ENCODE data around the gene CLPTM1. TPM values are rescaled to one million over a fixed set of nuclear protein-coding genes. Genes with fewer than 3 reads are reported as not detected.

Gene CLPTM1
- total RNA-seq, 4 donors from 2014 or later, result 95.7 to 156 (median 125) TPM

- no peak overlapping the region for H3K4me3 ChIP-seq
Observed at GRCh38 chr19:45021971-45022370, 66.8 kb downstream of the CLPTM1 start.

GRCh38 chr19:45023048-45023447 lies 67.9 kb downstream of the CLPTM1 start:
- Histone ChIP-seq H3K4me3 (no peak overlapping the region), H3K27me3 (no peaks in the 10 kb centered on the region), H3K36me3 (peaks cover 0 to 44% (median 0%) of the 10 kb centered on the region in 3 donors), H3K9me3 (no peaks in the 10 kb centered on the region), H3K4me1 (no peaks in the 10 kb centered on the region), H3K27ac (no peak overlapping the region)
- no peak for TF ChIP-seq POLR2A (IDR thresholded peaks at IDR 0.05)
- no peak for TF ChIP-seq CTCF (IDR thresholded peaks at IDR 0.05)
- DNase-seq, result no peak

More at GRCh38 chr19:45021971-45022370, 66.8 kb downstream of the CLPTM1 start:
- Histone ChIP-seq H3K27ac (no peak overlapping the region), H3K36me3 (peaks cover 0 to 34% (median 0%) of the 10 kb centered on the region in 3 donors), H3K9me3 (no peaks in the 10 kb centered on the region), H3K27me3 (no peaks in the 10 kb centered on the region), H3K4me1 (no peaks in the 10 kb centered on the region)
- TF ChIP-seq POLR2A (IDR thresholded peaks at IDR 0.05) (no peak), CTCF (IDR thresholded peaks at IDR 0.05) (no peak)
- DNase-seq, result no peak

GRCh38 chr19:45025264-45025663 lies 70.1 kb downstream of the CLPTM1 start:
- H3K36me3 ChIP-seq, result peaks cover 0 to 52% (median 0%) of the 10 kb centered on the region in 3 donors
- no peak overlapping the region for H3K4me3 ChIP-seq
- H3K4me1 ChIP-seq, result no peaks in the 10 kb centered on the region
- no peak overlapping the region for H3K27ac ChIP-seq
- no peak for DNase-seq
- H3K9me3 ChIP-seq, result no peaks in the 10 kb centered on the region
- TF ChIP-seq POLR2A (IDR thresholded peaks at IDR 0.05) (no peak), CTCF (IDR thresholded peaks at IDR 0.05) (no peak)
- no peaks in the 10 kb centered on the region for H3K27me3 ChIP-seq

GRCh38 chr19:45027371-45027770 lies 72.2 kb downstream of the CLPTM1 start:
- H3K4me3 ChIP-seq, result no peak overlapping the region
- no peak for DNase-seq

GRCh38 chr19:45030825-45031224 lies 75.6 kb downstream of the CLPTM1 start:
- Histone ChIP-seq H3K27ac (no peak overlapping the region), H3K9me3 (no peaks in the 10 kb centered on the region), H3K27me3 (no peaks in the 10 kb centered on the region), H3K36me3 (peaks cover 0 to 90% (median 0%) of the 10 kb centered on the region in 3 donors), H3K4me1 (no peaks in the 10 kb centered on the region), H3K4me3 (no peak overlapping the region)
- no peak for TF ChIP-seq POLR2A (IDR thresholded peaks at IDR 0.05)
- DNase-seq, result no peak

More at GRCh38 chr19:45027371-45027770, 72.2 kb downstream of the CLPTM1 start:
- H3K27me3 ChIP-seq, result no peaks in the 10 kb centered on the region
- peaks cover 0 to 67% (median 0%) of the 10 kb centered on the region in 3 donors for H3K36me3 ChIP-seq
- no peaks in the 10 kb centered on the region for H3K4me1 ChIP-seq
- no peak for TF ChIP-seq POLR2A (IDR thresholded peaks at IDR 0.05)
- TF ChIP-seq CTCF (IDR thresholded peaks at IDR 0.05), result no peak
- no peaks in the 10 kb centered on the region for H3K9me3 ChIP-seq
- H3K27ac ChIP-seq, result no peak overlapping the region

GRCh38 chr19:45032421-45032820 lies 77.2 kb downstream of the CLPTM1 start:
- no peaks in the 10 kb centered on the region for H3K9me3 ChIP-seq
- H3K4me3 ChIP-seq, result no peak overlapping the region
- TF ChIP-seq CTCF (IDR thresholded peaks at IDR 0.05), result no peak
- TF ChIP-seq POLR2A (IDR thresholded peaks at IDR 0.05), result no peak
- H3K36me3 ChIP-seq, result peaks cover 0 to 77% (median 0%) of the 10 kb centered on the region in 3 donors
- DNase-seq, result no peak
- no peaks in the 10 kb centered on the region for H3K27me3 ChIP-seq
- H3K4me1 ChIP-seq, result no peaks in the 10 kb centered on the region
- no peak overlapping the region for H3K27ac ChIP-seq

All from Peyer's patch (tissue), 4 donors.